AG09319 (cell line): Measurements from ENCODE around the gene ZNF432.
"Not testable (repeated sequence)": the region's sequence is repeated elsewhere in the genome, so short reads cannot be mapped to it uniquely, and the experiment has no call there.

Experiments used
- DNase-seq: peaks from one replicate; pipeline ENCODE4 v3.0.0-alpha.2; 2010; ENCODE audit warnings: low read depth; ENCODE audit errors: extremely low read depth
- TF ChIP-seq, protein P1 (sequence below): IDR thresholded peaks from 2 replicates; pipeline ENCODE4 v1.5.1; 2011; ENCODE audit warnings: low read depth, mild to moderate bottlenecking, inconsistent platforms, low read length, moderate library complexity

ZNF432 gene

DNA sequence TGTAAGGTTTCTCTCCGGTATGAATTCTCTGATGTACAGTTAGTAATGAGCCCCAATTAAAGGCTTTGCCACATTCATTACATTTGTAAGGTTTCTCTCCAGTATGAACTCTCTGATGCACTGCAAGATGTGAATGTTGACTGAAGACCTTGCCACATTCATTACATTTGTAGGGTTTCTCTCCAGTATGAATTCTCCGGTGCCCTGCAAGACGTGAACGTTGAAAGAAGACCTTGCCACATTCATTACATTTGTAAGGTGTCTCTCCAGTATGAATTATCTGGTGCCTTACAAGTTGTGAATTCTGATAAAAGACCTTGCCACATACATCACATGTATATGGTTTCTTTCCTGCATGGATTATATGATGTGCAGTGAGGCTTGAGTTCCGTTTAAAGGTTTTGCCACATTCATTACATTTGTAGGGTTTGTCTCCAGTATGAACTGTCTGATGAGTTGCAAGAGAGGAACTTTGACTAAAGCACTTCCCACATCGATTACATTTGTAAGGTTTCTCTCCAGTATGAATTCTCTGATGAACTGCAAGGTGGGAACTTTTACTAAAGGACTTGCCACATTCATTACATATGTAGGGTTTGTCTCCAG, 17.7 kb upstream of the ZNF432 start:
- TF ChIP-seq, protein P1, sequence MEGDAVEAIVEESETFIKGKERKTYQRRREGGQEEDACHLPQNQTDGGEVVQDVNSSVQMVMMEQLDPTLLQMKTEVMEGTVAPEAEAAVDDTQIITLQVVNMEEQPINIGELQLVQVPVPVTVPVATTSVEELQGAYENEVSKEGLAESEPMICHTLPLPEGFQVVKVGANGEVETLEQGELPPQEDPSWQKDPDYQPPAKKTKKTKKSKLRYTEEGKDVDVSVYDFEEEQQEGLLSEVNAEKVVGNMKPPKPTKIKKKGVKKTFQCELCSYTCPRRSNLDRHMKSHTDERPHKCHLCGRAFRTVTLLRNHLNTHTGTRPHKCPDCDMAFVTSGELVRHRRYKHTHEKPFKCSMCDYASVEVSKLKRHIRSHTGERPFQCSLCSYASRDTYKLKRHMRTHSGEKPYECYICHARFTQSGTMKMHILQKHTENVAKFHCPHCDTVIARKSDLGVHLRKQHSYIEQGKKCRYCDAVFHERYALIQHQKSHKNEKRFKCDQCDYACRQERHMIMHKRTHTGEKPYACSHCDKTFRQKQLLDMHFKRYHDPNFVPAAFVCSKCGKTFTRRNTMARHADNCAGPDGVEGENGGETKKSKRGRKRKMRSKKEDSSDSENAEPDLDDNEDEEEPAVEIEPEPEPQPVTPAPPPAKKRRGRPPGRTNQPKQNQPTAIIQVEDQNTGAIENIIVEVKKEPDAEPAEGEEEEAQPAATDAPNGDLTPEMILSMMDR, result no peak
- DNase-seq, result no peak

DNA sequence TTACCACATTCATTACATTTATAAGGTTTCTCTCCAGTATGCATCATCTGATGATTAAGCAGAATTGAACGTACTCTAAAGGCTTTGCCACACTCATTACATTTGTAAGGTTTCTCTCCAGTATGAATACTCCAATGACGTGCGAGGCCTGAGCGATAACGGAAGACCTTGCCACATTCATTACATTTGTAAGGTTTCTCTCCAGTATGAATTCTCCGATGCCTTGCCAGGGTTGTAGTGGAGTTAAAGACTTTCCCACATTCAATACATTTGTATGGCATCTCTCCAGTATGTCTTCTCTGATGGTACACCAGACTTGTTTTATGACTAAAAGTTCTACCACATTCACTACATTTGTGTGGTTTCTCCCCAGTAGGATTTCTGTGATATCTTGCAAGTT, 16.8 kb upstream of the ZNF432 start:
- no peak for DNase-seq
- TF ChIP-seq, protein P1, result no peak

DNA sequence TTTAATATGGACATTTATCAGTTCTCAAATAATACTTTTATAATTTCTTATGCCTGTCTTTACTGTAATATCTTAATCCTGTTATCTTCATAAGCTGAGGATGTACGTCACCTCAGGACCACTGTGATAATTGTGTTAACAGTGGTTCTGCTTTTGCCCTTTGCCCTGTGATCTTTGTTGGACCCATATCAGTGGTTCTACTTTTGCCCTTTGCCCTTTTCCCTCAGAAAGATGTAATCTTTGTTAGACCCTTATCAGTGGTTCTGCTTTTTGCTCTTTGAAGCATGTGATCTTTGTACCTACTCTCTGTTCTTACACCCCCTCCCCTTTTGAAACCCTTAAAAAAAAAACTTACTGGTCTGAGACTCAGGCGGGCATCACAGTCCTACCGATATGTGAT, 7.8 kb upstream of the ZNF432 start:
- not testable (repeated sequence) for DNase-seq

DNA sequence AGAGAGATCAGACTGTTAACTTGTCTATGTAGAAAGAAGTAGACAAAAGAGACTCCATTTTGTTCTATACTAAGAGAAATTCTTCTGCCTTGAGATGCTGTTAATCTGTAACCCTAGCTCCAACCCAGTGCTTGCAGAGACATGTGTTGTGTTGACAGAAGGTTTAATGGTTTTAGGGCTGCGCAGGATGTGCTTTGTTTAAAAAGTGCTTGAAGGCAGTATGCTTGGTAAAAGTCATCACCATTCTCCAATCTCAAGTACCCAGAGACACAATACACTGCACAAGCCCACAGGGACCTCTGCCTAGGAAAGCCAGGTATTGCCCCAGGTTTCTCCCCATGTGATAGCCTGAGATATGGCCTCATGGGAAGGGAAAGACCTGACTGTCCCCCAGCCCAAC, 3.1 kb upstream of the ZNF432 start:
- not testable (repeated sequence) for DNase-seq

DNA sequence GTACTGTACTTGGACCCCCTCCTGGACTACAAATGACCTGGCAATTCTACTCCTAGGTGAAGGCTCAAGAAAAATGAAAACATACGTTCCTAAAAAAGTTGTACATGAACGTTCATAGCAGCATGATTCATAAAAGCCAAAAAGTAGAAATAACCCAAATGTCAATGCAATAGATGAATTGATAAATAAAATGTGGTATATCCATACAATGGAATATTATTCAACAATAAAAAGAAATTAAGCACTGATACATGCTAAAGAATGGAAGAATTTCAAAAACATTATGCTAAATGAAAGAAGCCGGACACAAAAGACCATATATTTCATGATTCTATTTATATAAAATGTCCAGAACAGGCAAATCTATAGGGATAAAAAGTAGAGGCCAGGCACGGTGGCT, 9.5 kb downstream of the ZNF432 start:
- TF ChIP-seq, protein P1, result no peak
- no peak for DNase-seq

DNA sequence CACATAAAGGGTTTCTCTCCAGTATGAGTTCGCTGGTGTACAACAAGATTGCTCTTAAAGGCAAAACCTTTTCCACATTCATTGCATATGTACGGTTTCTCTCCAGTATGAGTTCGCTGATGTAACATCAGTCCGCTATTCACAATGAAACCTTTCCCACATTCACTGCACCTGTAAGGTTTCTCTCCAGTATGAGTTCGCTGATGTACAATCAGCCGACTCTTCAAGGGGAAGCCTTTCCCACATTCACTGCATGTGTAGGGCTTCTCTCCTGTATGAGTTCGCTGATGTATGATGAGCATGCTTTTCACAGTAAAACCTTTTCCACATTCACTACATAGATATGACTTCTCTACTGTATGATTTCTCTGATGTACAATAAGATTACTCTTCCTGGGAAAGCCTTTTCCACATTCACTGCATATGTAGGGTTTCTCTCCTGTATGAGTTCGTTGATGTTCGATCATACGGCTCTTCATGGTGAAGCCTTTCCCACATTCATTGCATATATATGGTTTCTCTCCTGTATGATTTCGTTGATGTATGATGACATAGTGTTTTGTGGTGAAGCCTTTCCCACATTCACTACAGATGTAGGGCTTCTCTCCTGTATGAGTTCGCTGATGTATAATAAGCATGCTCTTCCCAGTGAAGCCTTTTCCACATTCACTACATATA, 14.4 kb downstream of the ZNF432 start:
- TF ChIP-seq, protein P1, result no peak
- no peak for DNase-seq

DNA sequence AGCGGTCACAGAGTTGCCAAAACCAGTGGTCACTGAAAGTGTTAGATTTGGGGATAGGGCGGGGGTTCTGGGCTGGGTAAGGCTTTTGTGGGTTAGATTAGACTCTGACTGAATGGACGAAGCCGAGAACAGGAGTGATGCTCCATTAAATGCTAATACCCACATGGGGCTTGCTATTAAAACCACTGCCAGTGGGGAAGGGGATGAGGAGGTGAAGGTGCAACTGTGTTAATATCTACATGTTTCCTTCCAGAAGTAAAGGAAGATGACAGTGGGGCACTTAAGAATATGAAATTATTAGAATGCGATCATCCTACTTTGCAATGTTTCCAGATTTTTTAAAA, 19.9 kb downstream of the ZNF432 start:
- TF ChIP-seq, protein P1, result no peak
- no peak for DNase-seq

DNA sequence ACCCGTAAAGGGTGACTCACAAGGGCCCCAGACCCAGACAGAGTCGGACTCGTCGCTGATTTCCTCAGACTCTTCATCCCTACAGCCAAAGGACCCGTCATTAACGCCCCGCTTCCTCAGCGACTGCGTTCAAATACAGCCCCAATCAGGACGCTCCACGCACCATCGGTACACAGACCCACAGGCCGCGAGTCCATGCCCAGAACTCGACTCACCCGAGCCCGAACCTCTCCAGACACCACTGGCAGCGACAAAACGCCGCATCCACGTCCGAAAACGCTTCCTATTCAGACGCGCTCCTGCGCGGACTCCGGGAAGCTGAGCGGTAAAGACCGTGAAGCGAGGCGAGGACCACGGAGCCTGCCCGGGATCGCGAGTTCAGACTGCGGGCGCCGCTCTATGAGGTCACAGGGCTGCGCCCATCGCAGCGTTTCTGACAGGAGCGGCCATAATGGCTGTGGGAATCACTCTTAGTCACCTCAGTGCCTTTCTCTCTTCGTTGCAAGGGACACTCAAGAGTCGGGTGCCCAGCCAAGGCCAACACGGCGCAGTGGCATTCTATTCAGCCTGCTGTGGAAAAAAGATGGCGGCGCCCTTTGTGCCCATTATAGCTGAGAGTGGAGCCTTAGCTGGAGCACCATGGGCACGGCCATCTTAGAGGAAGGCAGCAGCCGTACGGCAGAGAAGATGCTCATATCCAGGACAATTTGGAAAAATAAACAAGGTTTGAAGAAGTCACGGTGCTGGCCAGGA, 20.4 kb downstream of the ZNF432 start, which contains the start of gene ZNF614:
TSS of gene ZNF614 (minus strand) at position 353 of the 753 bp plus-strand sequence. CDS start 2,634 bp downstream, outside the sequence.
- DNase-seq, result peak; percentile 51
- TF ChIP-seq, protein P1, result no peak

DNA sequence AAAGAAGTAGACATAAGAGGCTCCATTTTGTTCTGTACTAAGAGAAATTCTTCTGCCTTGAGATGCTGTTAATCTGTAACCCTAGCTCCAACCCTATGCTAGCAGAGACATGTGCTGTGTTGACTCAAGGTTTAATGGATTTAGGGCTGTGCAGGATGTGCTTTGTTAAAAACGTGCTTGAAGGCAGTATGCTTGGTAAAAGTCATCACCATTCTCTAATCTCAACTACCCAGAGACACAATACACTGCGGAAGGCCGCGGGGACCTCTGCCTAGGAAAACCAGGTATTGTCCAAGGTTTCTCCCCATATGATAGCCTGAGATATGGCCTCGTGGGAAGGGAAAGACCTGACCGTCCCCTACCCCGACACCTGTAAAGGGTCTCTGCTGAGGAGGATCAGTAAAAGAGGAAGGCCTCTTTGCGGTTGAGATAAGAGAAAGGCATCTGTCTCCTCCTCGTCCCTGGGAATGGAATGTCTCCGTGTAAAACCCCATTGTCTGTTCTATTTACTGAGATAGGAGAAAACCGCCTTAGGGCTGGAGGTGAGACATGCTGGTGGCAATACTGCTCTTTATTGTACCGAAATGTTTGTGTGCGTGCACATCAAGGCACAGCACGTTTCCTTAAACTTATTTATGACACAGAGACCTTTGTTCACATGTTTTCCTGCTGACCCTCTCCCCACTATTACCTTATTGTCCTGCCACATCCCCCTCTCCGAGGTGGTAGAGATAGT, 22.2 kb downstream of the ZNF432 start:
- DNase-seq, result not testable (repeated sequence)

DNA sequence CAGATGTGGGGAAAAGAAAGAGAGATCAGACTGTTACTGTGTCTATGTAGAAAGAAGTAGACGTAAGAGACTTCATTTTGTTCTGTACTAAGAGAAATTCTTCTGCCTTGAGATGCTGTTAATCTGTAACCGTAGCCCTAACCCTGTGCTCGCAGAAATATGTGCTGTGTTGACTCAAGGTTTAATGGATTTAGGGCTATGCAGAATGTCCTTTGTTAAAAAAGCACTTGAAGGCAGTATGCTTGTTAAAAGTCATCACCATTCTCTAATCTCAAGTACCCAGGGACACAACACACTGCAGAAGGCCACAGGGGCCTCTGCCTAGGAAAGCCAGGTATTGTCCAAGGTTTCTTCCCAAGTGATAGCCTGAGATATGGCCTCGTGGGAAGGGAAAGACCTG, 24.2 kb downstream of the ZNF432 start:
- DNase-seq, result not testable (repeated sequence)
